ENCODE results near the gene PIP5K1C.
"Not testable (repeated sequence)": the region's sequence is repeated elsewhere in the genome, so short reads cannot be mapped to it uniquely, and the experiment has no call there.

PIP5K1C gene

GRCh38 chr19:3674784-3675543, 25.3 kb downstream of the PIP5K1C start:
- no peak for DNase-seq (ENCODE audit: low read depth in 2 of 3, low spot score in 2 of 3)

- DNase-seq (ENCODE audit: low read depth in 2 of 3, low spot score in 2 of 3), result no peak
Measured at GRCh38 chr19:3673506-3674439, 26.5 kb downstream of the PIP5K1C start.

GRCh38 chr19:3672993-3673392, 27.3 kb downstream of the PIP5K1C start:
- no peak for DNase-seq (ENCODE audit: low read depth in 2 of 3, low spot score in 2 of 3)

- no peak for DNase-seq (ENCODE audit: low read depth in 2 of 3, low spot score in 2 of 3)
Measured at GRCh38 chr19:3672575-3672948, 27.7 kb downstream of the PIP5K1C start.

- peak in 2 of 3 experiments; percentile 30 to 60 for DNase-seq (ENCODE audit: low read depth in 2 of 3, low spot score in 2 of 3)
Measured at GRCh38 chr19:3671680-3672574, 28.3 kb downstream of the PIP5K1C start.

- peak; percentile 38 to 73 (median 55) for DNase-seq (ENCODE audit: low read depth in 2 of 3, low spot score in 2 of 3)
Measured at GRCh38 chr19:3670796-3671679, 29.2 kb downstream of the PIP5K1C start.

- DNase-seq (ENCODE audit: low read depth in 2 of 3, low spot score in 2 of 3), result no peak
Measured at GRCh38 chr19:3669947-3670795, 30.1 kb downstream of the PIP5K1C start.

- DNase-seq (ENCODE audit: low read depth in 2 of 3, low spot score in 2 of 3), result no peak
Measured at GRCh38 chr19:3669082-3669946, 31.0 kb downstream of the PIP5K1C start.

GRCh38 chr19:3668331-3669081, 31.8 kb downstream of the PIP5K1C start:
- no peak for DNase-seq (ENCODE audit: low read depth in 2 of 3, low spot score in 2 of 3)

- no peak for DNase-seq (ENCODE audit: low read depth in 2 of 3, low spot score in 2 of 3)
Measured at GRCh38 chr19:3667766-3668165, 32.5 kb downstream of the PIP5K1C start.

GRCh38 chr19:3667037-3667638, 33.1 kb downstream of the PIP5K1C start:
- no peak for DNase-seq (ENCODE audit: low read depth in 2 of 3, low spot score in 2 of 3)

GRCh38 chr19:3666545-3666856, 33.8 kb downstream of the PIP5K1C start:
- not testable (repeated sequence) for DNase-seq (ENCODE audit: low read depth in 2 of 3, low spot score in 2 of 3)

- peak in 2 of 3 experiments; percentile 76 to 93 for DNase-seq (ENCODE audit: low read depth in 2 of 3, low spot score in 2 of 3)
Measured at GRCh38 chr19:3665681-3666544, 34.4 kb downstream of the PIP5K1C start.

- no peak for DNase-seq (ENCODE audit: low read depth in 2 of 3, low spot score in 2 of 3)
Measured at GRCh38 chr19:3664879-3665642, 35.2 kb downstream of the PIP5K1C start.

GRCh38 chr19:3663838-3664237, 36.4 kb downstream of the PIP5K1C start:
- DNase-seq (ENCODE audit: low read depth in 2 of 3, low spot score in 2 of 3), result no peak
